ENCODE measurements around the gene F13A1.

The F13A1 gene

GRCh38 chr6:6319952-6320811, at the start of gene F13A1:
F13A1 (minus strand) TSS chr6:6320662; CDS start chr6:6318664, 1,998 bp downstream.
- no peak for DNase-seq

GRCh38 chr6:6368684-6369052, 48.2 kb upstream of the F13A1 start:
- DNase-seq = no peak

GRCh38 chr6:6368040-6368683, 47.7 kb upstream of the F13A1 start:
- no peak for DNase-seq

DNA sequence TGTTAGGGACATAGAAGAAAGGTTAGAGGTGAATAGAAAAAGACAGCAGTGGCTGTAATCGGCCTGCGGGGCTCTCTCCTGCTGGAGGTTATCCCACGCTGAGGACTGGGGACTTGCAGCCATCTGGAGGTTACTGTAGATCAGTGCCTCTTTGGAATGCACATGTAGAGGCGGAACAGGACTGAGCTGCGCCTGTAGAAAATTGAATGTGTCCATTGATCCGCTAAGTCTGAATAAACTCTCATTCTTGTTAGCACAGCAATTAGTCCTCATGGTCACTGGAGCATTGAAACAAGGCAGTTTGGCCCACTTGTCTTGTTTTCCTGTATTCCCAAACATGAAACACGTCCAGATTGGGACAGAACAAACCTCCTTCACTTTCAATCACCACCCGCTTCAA, 46.3 kb upstream of the F13A1 start:
- no peak for DNase-seq

GRCh38 chr6:6365242-6365641, 44.8 kb upstream of the F13A1 start:
- DNase-seq = no peak

- peak; percentile 67 for DNase-seq
Measured at GRCh38 chr6:6362056-6362840, 41.8 kb upstream of the F13A1 start.

GRCh38 chr6:6357530-6357929, 37.1 kb upstream of the F13A1 start:
- no peak for DNase-seq

- DNase-seq = no peak
Measured at GRCh38 chr6:6357032-6357431, 36.6 kb upstream of the F13A1 start.

DNA sequence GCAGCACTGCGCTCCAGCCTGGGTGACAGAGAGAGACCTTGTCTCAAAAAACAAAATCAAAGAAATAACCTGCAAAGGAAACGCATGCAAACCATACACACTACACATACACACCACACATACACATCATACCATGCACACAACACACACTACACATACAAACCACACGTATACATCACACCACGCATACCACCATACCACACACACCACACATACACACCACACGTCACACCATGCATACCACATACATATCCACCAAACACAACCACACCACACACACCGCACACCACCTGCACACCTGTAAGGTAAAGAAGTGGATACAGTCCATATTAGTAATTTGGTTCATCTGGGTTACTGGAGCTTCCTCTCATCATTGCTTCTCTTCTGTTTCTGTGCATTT, 32.3 kb upstream of the F13A1 start:
- no peak for DNase-seq

GRCh38 chr6:6351511-6352025, 31.1 kb upstream of the F13A1 start:
- DNase-seq = peak; percentile 34

DNA sequence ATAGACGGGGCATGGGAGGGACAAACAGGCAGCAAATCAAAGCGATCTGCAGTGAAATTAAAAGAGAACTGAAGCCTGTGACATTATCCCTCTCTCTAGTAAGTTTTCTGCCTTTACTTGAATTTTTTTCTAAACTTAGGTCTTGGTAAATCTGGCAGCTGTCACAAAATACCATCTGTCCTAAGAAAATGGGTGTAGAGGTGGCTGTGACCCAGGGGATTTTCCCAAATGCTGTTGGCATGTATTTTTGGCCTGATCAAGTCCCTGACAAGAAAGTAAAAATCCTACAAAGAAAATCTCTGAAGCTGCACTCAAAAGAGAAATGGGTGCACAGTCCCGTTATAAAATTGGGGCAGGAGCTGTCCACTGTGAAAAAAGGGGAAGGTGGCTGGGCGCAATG, 30.2 kb upstream of the F13A1 start:
- DNase-seq = no peak

GRCh38 chr6:6348256-6348655, 27.8 kb upstream of the F13A1 start:
- no peak for DNase-seq

GRCh38 chr6:6346427-6347023, 26.1 kb upstream of the F13A1 start:
- no peak for DNase-seq

DNA sequence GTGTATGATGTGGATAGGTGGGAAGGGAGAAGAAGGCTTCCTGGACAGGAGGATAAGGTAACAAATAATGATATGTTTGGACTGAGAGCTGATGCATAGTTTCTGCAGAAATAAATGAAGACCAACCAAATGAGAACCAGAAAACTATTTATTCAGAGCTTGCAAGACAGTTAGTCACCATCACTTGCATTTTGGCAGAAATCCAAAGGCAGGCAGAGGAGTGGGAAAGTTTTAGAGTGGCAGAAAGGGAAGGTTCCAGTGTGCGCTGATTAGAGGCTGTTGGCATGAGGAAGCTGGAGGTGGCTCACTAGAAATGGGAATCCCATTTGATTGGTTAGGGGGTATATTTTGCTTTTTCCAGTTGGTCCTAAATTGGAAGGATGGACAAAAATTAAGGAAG, 13.0 kb upstream of the F13A1 start:
- peak; percentile 79 for DNase-seq

- DNase-seq = peak; percentile 71
Measured at GRCh38 chr6:6332811-6333244, 12.4 kb upstream of the F13A1 start.

GRCh38 chr6:6331946-6332601, 11.6 kb upstream of the F13A1 start:
- peak; percentile 39 for DNase-seq

DNA sequence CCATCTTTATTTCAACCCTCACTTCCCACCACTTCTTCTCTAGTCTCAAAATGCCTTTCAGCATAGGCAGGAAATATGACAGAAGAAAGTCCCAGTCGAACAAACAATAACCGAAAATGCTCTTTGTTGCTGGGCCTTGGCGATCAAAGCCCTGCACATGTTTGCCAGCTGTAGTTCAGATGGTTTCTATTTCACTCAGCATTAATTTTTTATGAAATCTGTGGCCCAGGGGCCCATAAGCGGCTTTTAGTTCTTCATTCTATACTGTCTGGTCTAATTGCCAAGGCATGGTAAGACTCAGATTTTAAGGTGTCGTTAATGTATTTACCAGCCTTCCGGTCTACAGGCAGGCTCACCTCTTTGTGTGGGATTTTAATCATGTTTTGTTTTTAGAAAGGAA, 10.9 kb upstream of the F13A1 start:
- DNase-seq = peak; percentile 27

GRCh38 chr6:6330407-6330806, 9.9 kb upstream of the F13A1 start:
- DNase-seq = no peak

GRCh38 chr6:6328451-6328850, 8.0 kb upstream of the F13A1 start:
- no peak for DNase-seq

DNA sequence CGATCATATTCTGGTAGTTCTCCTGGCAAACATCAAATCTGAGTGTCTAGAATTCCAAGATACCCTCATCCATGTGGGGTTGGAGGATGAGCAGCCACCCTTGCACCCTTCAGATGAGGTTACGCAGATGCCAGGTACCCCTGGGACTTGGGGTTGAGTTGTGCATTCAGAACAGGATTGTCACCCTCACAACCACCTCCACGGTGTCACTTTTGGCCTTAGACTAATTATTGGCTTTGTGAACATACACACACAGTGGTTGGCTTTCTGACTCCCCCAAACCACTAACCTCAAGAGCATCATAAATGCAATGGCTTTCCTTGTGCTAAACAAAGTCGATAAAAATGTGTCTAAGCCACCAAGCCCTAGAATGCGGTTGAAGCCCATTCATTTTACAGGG, 2.9 kb upstream of the F13A1 start:
- no peak for DNase-seq

GRCh38 chr6:6320901-6321300, 439 bp upstream of the F13A1 start:
- DNase-seq = peak; percentile 63
